ENCODE results near the gene SYNGR4.

DNA sequence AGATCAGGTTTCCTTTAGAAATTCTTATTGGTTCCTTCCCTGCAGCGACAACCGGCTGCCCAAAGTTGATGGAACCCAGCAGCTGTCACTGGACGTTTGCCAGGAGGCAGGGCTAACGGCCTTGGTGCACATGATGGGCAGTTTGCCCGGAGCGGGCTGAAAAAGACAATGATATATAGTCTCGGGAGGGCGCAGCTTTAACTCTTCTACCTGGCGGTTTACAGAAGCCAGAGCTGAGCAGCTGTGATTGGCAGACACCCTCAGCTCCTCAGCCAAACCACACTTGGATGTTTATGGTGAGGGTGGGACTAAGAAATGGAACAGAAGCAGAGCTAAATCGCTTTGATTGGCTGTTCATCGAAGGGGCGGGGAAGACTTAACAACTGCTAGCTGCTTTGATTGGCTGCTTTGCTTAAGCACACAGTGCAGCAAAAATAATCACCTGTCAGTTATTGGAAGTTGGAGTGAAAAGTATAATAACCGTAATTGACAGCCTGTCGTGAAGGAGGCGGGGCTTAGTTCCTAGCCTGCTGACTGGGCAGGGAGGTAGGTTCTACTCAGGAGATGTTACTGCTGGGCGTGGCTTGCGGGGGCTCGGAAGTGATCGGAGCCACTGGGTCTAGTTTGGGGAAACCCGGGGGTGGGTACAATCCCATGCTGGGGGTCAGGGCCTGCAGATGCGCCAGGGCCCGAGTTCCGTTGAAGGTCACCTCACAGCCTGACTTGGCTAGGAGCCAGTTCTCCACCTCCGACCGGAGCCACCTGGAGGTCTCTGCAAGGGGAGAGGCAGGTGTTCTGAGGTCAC, 31.3 kb upstream of the SYNGR4 start:
- TF ChIP-seq, protein P1, sequence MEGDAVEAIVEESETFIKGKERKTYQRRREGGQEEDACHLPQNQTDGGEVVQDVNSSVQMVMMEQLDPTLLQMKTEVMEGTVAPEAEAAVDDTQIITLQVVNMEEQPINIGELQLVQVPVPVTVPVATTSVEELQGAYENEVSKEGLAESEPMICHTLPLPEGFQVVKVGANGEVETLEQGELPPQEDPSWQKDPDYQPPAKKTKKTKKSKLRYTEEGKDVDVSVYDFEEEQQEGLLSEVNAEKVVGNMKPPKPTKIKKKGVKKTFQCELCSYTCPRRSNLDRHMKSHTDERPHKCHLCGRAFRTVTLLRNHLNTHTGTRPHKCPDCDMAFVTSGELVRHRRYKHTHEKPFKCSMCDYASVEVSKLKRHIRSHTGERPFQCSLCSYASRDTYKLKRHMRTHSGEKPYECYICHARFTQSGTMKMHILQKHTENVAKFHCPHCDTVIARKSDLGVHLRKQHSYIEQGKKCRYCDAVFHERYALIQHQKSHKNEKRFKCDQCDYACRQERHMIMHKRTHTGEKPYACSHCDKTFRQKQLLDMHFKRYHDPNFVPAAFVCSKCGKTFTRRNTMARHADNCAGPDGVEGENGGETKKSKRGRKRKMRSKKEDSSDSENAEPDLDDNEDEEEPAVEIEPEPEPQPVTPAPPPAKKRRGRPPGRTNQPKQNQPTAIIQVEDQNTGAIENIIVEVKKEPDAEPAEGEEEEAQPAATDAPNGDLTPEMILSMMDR (conservative IDR thresholded peaks at IDR 0.05; ENCODE audit: low read depth, low read length) = no peak
- TF ChIP-seq EZH2 (IDR thresholded peaks at IDR 0.05; ENCODE audit: borderline replicate concordance, low read depth, low read length, poor library complexity, severe bottlenecking) = no peak
